Hepatocyte (in vitro differentiated cells): Measurements from ENCODE around the gene CYP2S1.

ENCODE experiments used
- EZH2 ChIP-seq: fragments of 200-600 bp; sonication (generic); IDR thresholded peaks from 2 replicates; pipeline ENCODE4 v1.6.1; 2016; ENCODE audit warnings: antibody characterized with exemption, mild to moderate bottlenecking, borderline replicate concordance
- TF ChIP-seq, protein P1 (sequence below): fragments of 200-600 bp; sonication (generic); IDR thresholded peaks from 2 replicates; pipeline ENCODE4 v1.5.1; 2016; ENCODE audit warnings: antibody characterized with exemption, mild to moderate bottlenecking; ENCODE audit not compliant: poor library complexity

DNA sequence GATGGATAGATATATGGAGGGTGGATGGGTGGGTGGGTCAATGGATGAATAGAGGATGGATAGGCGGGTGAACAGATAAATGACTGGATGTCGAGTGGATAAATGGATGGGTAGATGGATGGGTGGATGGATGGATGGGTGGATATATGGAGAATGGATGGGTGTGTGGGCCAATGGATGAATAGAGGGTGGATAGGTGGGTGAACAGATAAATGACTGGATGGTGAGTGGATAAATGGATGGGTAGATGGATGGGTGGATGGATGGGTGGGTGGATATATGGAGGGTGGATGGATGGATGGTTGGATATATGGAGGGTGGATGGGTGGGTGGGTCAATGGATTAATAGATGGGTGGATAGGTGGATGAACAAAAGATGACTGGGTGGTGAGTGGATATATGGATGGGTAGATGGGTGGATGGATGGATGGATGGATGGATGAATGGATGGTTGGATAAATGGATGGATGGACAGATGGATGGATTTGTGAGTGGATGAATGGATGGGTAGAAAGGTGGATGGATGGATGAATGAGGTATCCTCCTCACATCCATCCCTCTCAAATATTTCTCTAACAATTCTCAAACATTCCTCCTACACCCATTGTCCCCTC is 47.0 kb downstream of the CYP2S1 start:
- TF ChIP-seq, protein P1, sequence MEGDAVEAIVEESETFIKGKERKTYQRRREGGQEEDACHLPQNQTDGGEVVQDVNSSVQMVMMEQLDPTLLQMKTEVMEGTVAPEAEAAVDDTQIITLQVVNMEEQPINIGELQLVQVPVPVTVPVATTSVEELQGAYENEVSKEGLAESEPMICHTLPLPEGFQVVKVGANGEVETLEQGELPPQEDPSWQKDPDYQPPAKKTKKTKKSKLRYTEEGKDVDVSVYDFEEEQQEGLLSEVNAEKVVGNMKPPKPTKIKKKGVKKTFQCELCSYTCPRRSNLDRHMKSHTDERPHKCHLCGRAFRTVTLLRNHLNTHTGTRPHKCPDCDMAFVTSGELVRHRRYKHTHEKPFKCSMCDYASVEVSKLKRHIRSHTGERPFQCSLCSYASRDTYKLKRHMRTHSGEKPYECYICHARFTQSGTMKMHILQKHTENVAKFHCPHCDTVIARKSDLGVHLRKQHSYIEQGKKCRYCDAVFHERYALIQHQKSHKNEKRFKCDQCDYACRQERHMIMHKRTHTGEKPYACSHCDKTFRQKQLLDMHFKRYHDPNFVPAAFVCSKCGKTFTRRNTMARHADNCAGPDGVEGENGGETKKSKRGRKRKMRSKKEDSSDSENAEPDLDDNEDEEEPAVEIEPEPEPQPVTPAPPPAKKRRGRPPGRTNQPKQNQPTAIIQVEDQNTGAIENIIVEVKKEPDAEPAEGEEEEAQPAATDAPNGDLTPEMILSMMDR, result no peak
- no peak for TF ChIP-seq EZH2
